ENCODE results near the gene ZBTB7C.

ZBTB7C gene

GRCh38 chr18:48206887-48207286 lies 202.3 kb downstream of the ZBTB7C start:
- DNase-seq: no peak

GRCh38 chr18:48203961-48204666 lies 205.1 kb downstream of the ZBTB7C start:
- no peak for DNase-seq

- DNase-seq: no peak
These were observed 205.8 kb downstream of the ZBTB7C start for GRCh38 chr18:48203288-48203945.

GRCh38 chr18:48202350-48203260 lies 206.6 kb downstream of the ZBTB7C start:
- no peak for DNase-seq

GRCh38 chr18:48202006-48202348 lies 207.2 kb downstream of the ZBTB7C start:
- no peak for DNase-seq

- no peak for DNase-seq
These were observed 207.7 kb downstream of the ZBTB7C start for GRCh38 chr18:48201337-48202005.

- no peak for DNase-seq
These were observed 208.4 kb downstream of the ZBTB7C start for GRCh38 chr18:48200631-48201336.

- no peak for DNase-seq
These were observed 209.8 kb downstream of the ZBTB7C start for GRCh38 chr18:48199399-48199798.

GRCh38 chr18:48197819-48198218 lies 211.4 kb downstream of the ZBTB7C start:
- DNase-seq: no peak

GRCh38 chr18:48195787-48196186 lies 213.4 kb downstream of the ZBTB7C start:
- DNase-seq: no peak

GRCh38 chr18:48194591-48195181 lies 214.5 kb downstream of the ZBTB7C start:
- no peak for DNase-seq

GRCh38 chr18:48193521-48194492 lies 215.4 kb downstream of the ZBTB7C start:
- no peak for DNase-seq

- no peak for DNase-seq
These were observed 216.6 kb downstream of the ZBTB7C start for GRCh38 chr18:48192542-48192941.

- DNase-seq: peak; percentile 13
These were observed 217.7 kb downstream of the ZBTB7C start for GRCh38 chr18:48191494-48191893.

GRCh38 chr18:48190994-48191393 lies 218.2 kb downstream of the ZBTB7C start:
- no peak for DNase-seq

- DNase-seq: no peak
These were observed 220.6 kb downstream of the ZBTB7C start for GRCh38 chr18:48188609-48189008.

- no peak for DNase-seq
These were observed 222.3 kb downstream of the ZBTB7C start for GRCh38 chr18:48186861-48187260.

- DNase-seq: no peak
These were observed 222.9 kb downstream of the ZBTB7C start for GRCh38 chr18:48186131-48186766.

- DNase-seq: no peak
These were observed 225.1 kb downstream of the ZBTB7C start for GRCh38 chr18:48184118-48184517.

- DNase-seq: no peak
These were observed 225.6 kb downstream of the ZBTB7C start for GRCh38 chr18:48183613-48184012.
